ENCODE measurements around the gene EID2B.

DNA sequence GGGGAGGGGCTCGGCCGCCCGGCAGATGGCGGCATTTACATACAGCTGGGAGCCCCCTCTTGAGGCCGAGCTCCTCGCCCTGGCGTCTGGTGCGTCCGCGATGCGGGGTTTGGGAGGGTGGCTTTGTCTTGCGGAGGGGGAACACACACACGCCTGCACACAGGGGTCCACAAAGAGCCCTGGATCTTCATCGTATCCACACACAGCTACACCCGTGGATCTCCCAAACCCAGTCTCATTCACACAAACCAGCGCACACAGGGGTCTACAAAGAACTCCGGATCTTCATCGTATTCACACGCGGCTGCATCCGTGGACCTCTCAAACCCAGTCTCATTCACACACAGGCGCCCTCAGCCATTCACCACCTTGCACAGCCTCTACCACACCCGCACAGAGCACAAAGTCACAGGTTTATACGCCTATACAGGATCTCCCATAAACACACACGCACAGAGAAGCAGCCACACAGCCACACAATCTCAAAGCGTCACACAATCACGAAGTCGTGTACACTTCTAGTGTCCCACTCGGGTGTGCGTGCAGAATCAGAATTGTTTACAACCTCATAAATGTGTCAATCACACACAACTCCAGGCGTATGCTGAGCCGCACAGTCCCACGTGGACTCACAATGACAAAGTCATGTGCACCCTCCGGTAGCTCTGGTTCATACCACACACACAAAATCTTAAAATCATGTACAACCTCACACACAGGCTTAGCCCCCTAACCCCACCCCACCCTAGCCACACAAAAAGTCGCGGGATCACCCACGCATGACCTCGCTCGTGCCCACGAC, 34.5 kb downstream of the EID2B start:
- TF ChIP-seq EP300 (IDR thresholded peaks at IDR 0.05): no peak
- TF ChIP-seq, protein P1, sequence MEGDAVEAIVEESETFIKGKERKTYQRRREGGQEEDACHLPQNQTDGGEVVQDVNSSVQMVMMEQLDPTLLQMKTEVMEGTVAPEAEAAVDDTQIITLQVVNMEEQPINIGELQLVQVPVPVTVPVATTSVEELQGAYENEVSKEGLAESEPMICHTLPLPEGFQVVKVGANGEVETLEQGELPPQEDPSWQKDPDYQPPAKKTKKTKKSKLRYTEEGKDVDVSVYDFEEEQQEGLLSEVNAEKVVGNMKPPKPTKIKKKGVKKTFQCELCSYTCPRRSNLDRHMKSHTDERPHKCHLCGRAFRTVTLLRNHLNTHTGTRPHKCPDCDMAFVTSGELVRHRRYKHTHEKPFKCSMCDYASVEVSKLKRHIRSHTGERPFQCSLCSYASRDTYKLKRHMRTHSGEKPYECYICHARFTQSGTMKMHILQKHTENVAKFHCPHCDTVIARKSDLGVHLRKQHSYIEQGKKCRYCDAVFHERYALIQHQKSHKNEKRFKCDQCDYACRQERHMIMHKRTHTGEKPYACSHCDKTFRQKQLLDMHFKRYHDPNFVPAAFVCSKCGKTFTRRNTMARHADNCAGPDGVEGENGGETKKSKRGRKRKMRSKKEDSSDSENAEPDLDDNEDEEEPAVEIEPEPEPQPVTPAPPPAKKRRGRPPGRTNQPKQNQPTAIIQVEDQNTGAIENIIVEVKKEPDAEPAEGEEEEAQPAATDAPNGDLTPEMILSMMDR (IDR thresholded peaks at IDR 0.05): no peak
- no peak for TF ChIP-seq POLR2AphosphoS5 (IDR thresholded peaks at IDR 0.05)
- TF ChIP-seq POLR2A (IDR thresholded peaks at IDR 0.05): no peak

Data from upper lobe of left lung (tissue), 4 donors.